NCI-H128 (cell line): ENCODE data around the gene CHMP1B.
A peak's percentile ranks its signal among the peaks of the same experiment; 100 is the strongest.
"Not testable (repeated sequence)": the region's sequence is repeated elsewhere in the genome, so short reads cannot be mapped to it uniquely, and the experiment has no call there.

Source experiments
- DNase-seq: peaks from one replicate; lab custom pipeline; 2025; ENCODE audit not compliant: unreplicated experiment; lab: John Stamatoyannopoulos, UW

CHMP1B gene

DNA sequence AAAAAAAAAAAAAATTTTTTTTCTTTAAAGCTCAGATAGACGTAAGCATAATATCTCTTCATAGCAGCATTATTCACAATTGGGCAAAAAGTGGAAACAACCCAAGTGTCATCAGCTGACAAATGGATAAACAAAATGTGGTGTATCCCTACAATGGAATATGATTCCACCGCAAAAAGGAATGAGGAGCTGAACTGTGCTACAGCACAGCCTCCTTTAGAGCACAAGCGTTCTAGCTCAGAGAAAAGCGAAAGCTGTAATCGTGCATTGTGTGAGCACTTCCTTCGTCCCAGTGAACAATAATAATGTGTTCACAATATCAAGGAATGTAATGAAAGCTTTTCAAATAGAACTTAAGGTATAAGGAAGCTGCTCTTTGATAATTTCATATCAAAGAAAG is 11.7 kb upstream of the CHMP1B start:
- no peak for DNase-seq

- DNase-seq = no peak
Observed at GRCh38 chr18:11840493-11840892, 10.7 kb upstream of the CHMP1B start.

DNA sequence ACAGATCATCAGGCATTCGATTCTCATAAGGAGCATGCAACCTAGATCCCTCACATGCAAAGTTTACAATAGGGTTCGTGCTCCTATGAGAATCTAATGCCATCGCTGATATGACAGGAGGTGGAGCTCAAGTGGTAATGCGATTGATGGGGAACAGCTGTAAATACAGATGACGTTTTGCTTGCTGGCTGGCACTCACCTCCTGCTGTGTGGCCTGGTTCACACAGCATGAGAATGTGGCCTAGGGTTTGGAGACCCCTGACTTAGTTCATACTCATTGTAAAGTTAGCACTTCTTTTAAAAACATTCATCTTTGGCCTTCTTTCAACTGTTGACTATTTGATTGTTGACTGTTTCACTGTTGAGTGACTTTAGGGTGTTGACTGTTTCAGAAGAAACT is 8.7 kb upstream of the CHMP1B start:
- DNase-seq = no peak

- DNase-seq = no peak
Observed at GRCh38 chr18:11844436-11844835, 6.8 kb upstream of the CHMP1B start.

DNA sequence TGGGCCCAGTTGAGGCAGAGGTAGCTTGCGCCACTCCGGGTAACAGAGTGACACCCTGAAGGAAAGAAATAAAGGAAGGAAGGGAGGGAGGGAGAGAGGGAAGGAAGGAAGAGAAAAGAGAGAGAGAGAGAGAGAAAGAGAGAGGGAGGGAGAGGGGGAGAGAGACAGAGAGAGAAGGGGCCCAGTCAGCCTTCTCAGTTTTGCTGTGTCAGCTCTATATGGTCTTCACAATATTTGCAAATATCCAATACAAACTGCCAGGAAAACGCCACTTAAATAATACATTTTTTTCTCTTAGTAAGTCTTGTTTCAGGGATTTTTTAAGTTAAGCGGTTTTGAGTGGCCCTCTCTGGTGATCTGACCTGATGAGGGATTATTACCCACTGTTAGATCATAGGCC is 5.6 kb upstream of the CHMP1B start:
- DNase-seq = no peak

DNA sequence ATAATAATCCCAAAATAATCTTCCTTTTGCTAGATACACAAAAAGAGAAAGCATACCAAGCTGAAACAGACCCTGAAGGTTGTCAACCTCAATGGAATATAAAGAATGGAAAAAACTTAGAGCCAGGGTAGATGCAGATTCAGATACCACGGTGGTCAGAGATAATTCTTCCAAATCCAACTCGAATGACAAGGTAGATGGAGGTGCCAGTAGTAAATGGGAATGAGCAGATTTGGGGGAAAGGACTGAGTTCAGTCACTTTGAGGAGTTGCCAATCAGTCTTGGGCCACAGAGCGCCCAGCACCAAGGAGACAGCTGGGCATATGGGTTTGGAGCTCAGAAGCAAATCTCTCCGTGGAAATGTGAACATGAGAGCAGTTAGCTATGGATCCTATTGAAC is 3.4 kb upstream of the CHMP1B start:
- DNase-seq = no peak

DNA sequence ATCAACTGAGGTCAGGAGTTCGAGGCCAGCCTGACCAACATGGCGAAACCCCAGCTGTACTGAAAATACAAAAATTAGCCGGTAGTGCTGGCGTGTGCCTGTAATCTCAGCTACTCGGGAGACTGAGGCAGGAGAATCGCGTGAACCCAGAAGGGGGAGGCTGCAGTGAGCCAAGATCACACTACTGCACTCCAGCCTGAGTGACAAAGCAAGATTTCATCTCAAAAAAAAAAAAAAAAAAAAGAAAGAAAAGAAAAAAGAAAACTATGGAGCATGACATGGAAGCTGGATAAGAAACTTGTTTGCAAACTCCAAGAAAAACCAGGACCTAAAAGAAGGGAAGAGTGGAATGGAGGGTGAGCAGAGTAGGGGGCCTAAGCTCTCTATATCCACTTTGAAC is 1.9 kb upstream of the CHMP1B start:
- DNase-seq = no peak

- peak; percentile 33 for DNase-seq
Observed at GRCh38 chr18:11849841-11850634, 1.2 kb upstream of the CHMP1B start.

DNA sequence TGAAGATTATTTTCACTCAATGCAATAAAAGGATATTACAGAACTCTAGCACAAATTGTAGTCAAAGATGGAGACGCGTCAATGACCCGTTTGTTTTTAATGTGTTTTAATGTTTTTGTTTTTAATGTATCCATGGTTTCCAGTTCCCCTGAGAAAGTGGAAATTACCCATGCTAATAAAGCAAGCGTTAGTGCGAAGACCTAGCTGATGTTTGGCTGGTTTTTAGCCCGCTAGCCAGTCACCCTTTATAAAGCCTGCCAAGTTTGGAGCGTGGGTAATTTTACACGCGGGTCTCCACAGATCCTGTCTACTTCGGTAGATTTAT is 430 bp upstream of the CHMP1B start:
- peak; percentile 62 for DNase-seq

DNA sequence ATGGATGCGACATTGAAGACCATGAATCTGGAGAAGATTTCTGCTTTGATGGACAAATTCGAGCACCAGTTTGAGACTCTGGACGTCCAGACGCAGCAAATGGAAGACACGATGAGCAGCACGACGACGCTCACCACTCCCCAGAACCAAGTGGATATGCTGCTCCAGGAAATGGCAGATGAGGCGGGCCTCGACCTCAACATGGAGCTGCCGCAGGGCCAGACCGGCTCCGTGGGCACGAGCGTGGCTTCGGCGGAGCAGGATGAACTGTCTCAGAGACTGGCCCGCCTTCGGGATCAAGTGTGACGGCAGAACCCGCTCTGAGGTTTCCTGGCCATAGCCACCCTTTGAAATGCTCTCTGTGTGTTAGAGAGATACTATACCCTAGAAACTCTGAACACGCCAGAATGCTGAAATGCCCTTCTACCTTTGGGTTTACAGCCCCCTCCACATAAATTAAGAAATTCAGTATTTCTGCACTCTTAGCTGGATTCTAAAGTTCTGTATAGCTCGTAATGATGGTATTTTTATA is 659 bp downstream of the CHMP1B start:
- DNase-seq = no peak

GRCh38 chr18:11854554-11854953 is 3.3 kb downstream of the CHMP1B start:
- not testable (repeated sequence) for DNase-seq

GRCh38 chr18:11857177-11857887 is 6.1 kb downstream of the CHMP1B start:
- peak; percentile 25 for DNase-seq

GRCh38 chr18:11859282-11859830 is 8.1 kb downstream of the CHMP1B start:
- DNase-seq = no peak

DNA sequence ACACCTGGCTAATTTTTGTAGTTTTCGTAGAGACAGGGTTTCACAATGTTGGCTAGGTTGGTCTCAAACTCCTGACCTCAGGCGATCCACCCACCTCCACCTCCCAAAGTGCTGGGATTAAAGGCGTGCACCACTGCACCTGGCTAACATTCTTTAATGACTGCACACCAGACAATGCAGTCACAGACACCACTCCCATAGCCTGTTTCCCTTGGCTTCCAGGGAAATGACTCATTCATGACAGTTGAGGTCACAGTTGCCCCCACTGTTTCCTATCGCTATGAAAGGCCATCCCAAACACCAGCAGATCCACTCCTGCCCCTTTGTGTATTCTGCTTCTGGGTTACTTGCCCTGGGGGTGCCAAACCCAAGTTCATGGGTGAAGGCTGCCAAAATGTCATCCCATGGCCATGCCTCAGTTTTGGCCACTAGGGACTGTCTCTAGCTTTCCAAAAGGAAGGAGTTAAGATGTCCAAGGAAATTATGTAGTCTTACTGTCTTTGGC is 8.7 kb downstream of the CHMP1B start:
- no peak for DNase-seq

GRCh38 chr18:11860594-11861450 is 9.6 kb downstream of the CHMP1B start:
- DNase-seq = no peak

- no peak for DNase-seq
Observed at GRCh38 chr18:11861583-11862288, 10.5 kb downstream of the CHMP1B start.

DNA sequence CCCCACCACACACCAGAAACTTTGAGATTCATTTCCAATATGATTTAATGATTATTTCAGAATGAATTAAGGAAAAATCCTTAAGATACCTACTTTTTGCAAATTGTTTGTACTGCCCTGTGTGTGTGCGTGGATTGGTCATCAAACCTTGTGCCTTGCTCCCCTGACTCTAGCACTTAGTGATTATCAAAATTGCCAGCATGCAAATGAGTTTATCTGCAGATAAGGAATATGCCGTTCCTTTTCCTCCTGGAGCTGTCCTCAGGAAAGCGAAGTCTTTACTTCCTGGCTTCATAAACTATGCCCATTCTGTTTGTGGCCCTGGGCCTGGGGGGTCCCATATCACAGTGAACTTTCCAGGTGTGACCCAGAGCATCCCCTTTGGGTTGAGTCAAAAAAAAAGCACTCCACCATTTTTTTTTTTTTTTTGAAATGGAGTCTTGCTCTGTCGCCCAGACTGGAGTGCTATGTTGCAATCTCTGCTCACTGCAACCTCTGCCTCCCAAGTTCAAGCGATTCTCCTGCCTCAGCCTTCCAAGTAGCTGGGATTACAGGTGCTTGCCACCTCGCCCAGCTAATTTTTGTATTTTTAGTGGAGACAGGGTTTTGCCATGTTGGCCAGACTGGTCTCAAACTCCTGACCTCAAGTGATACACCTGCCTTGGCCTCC is 11.4 kb downstream of the CHMP1B start:
- no peak for DNase-seq

GRCh38 chr18:11864471-11864870 is 13.3 kb downstream of the CHMP1B start:
- no peak for DNase-seq

DNA sequence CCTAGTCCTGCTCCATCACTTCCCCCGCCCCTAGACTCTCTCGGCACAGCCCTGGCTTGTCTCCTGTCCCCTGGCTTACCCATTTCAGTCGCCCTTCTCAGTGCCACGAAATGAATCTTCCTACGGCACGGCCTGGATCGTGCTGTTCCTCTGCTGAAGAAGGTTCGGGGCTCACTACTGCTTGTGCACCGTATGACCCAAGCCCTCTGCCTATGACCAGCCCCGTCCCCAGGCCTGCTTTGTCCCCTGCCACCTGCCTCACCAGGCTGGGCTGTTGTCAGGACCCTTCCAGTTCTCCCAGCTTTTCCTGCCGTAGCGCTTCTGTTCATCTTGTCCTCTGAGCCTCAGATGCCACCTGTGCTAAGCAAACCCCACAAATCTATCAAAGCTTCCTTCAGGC is 13.9 kb downstream of the CHMP1B start:
- DNase-seq = no peak

DNA sequence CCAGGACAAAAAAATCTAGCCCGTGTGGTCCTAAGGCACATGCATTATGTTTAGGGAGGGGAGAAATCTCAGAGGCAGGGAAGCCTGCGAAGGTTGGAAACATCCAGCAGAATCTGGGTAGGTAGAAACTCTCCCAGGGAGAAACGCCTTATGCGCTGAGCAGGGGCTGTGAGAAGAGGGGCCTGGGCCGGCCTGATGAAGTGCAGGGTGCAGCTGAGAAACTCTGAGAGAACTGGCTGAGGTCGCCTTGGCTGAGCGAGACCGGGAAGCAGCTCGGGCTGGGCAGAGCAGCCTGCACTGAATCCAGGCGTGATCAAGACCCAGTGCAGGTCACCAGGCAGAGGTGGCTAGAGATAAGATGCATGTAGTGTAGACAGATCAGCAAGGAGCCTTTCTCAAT is 15.1 kb downstream of the CHMP1B start:
- no peak for DNase-seq
